Thyroid gland (tissue), 4 donors: Measurements from ENCODE around the gene P2RX7. TPM values are rescaled to one million over a fixed set of nuclear protein-coding genes. Genes with fewer than 3 reads are reported as not detected.
"Not testable (repeated sequence)": the region's sequence is repeated elsewhere in the genome, so short reads cannot be mapped to it uniquely, and the experiment has no call there.

Experiments used
- DNase-seq, 2 donors: peaks; one replicate each; pipeline ENCODE4 v3.0.0-alpha.2; 2019
- H3K27ac ChIP-seq, 3 donors: fragments of 200-600 bp; sonication (generic); 1 replicate in 2 of 3; 2 replicates in 1 of 3; pipeline ENCODE4 v1.5.1; 2016 to 2019; ENCODE audit warnings: mild to moderate bottlenecking in 1 of 3, moderate library complexity in 1 of 3
- H3K27me3 ChIP-seq: fragments of 200-600 bp; sonication (generic); one replicate; pipeline ENCODE4 v1.5.1; 2019
- H3K36me3 ChIP-seq, 2 donors: fragments of 200-600 bp; sonication (generic); one replicate each; pipeline ENCODE4 v1.5.1; 2016 to 2019
- H3K4me1 ChIP-seq, 2 donors: fragments of 200-600 bp; sonication (generic); one replicate each; pipeline ENCODE4 v1.5.1; 2017 to 2019
- H3K4me3 ChIP-seq, 3 donors: fragments of 200-600 bp; sonication (generic); replicated peaks in 1 of 3; 1 replicate in 2 of 3; 2 replicates in 1 of 3; pipeline ENCODE4 v1.5.1; 2016; ENCODE audit warnings: mild to moderate bottlenecking in 1 of 3
- H3K9me3 ChIP-seq: fragments of 200-600 bp; sonication (generic); one replicate; pipeline ENCODE4 v1.5.1; 2017
- CTCF ChIP-seq, 6 experiments: fragments of 200-600 bp in 3 of 6; fragments of 450-650 bp in 3 of 6; sonication (generic) in 3 of 6; IDR thresholded peaks; one replicate each; pipeline ENCODE4 v1.5.1; 2016 to 2019; ENCODE audit warnings: antibody characterized with exemption in 6 of 6, mild to moderate bottlenecking in 2 of 6, inconsistent platforms in 1 of 6, moderate library complexity in 1 of 6
- POLR2A ChIP-seq, 2 donors: fragments of 450-650 bp; IDR thresholded peaks; one replicate each; pipeline ENCODE4 v1.6.1; 2017; ENCODE audit warnings: antibody characterized with exemption in 2 of 2, mild to moderate bottlenecking in 2 of 2, moderate library complexity in 1 of 2
- WGBS, 2 donors: methylation state at CpG; one replicate each; pipeline ENCODE4 v1.1.5; 2017; 5-methylcytosine and 5-hydroxymethylcytosine counted together
- intact Hi-C: fragments of 100-400 bp; cut with DNase I; formaldehyde crosslinking; loops from one replicate; pipeline ENCODE4 v1.15.1; 2023
- total RNA-seq, 4 donors: library from RNA; depleted of rRNA; stranded (reverse); fragments of >200 nt; gene quantifications; one replicate each; pipeline ENCODE4 v1.2.3, GENCODE V29; 2016

The P2RX7 gene
- total RNA-seq, 4 donors from 2014 or later = 0.44 to 1.5 (median 0.73) TPM

- no peak for DNase-seq
- 82 to 86% methylated on average over 7 of the region's 7 CpGs for WGBS, 2 donors
- no peaks in the 10 kb centered on the region for H3K36me3 ChIP-seq
- intact Hi-C loops = no loop called here
- no peaks in the 10 kb centered on the region for H3K9me3 ChIP-seq
- H3K4me3 ChIP-seq = no peak overlapping the region
- H3K27ac ChIP-seq = no peak overlapping the region
- TF ChIP-seq CTCF (IDR thresholded peaks at IDR 0.05) (no peak), POLR2A (IDR thresholded peaks at IDR 0.05) (no peak)
- no peaks in the 10 kb centered on the region for H3K27me3 ChIP-seq
- peaks cover under 1 to 2% of the 10 kb centered on the region in 2 donors for H3K4me1 ChIP-seq
Measured at GRCh38 chr12:121205491-121205890, 72.8 kb downstream of the P2RX7 start.

DNA sequence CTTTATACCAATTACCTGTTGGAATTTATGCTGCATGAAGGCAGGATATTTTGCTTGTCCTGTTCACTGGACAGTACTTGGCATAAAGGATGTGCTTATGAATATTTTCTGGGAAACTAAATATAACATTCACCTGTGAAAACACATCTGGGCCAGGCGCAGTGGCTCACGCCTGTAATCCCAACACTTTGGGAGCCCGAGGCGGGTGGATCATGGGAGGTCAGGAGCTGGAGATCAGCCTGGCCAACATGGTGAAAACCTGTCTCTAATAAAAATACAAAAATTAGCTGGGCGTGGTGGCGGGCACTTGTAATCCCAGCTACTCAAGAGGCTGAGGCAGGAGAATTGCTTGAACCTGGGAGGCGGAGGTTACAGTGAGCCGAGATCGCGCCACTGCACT lies 75.9 kb downstream of the P2RX7 start:
- intact Hi-C loops, H3K36me3 ChIP-seq, H3K9me3 ChIP-seq, H3K27ac ChIP-seq, H3K27me3 ChIP-seq, H3K4me3 ChIP-seq: not testable (repeated sequence)
- DNase-seq = peak in 1 of 2 donors; percentile 4
- 86 to 93% methylated on average over 10 of the region's 10 CpGs for WGBS, 2 donors
- H3K4me1 ChIP-seq = peaks cover 6 to 12% of the 10 kb centered on the region in 2 donors

DNA sequence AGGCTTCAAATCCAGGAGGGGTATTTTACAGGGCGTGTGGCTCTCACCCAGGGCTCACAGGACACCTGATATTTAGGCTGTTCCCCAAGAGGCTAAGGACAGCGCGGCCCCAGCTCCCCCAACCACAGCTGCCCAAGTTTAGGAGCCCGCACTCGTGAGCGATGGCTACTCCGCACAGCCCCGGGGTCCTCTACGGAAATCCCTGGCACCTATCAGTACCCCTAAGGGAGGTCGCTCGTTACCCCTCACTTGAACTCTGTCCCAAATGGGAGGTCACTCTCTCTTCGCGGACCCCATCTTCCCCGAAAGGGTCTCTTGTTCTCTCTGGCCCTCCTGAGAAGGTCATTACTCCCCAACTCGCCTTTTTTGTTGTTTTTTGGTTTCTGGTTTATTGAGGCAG lies 76.5 kb downstream of the P2RX7 start:
- WGBS, 2 donors = 84 to 88% methylated on average over 14 to 15 of the region's 15 CpGs
- Histone ChIP-seq H3K9me3 (no peaks in the 10 kb centered on the region), H3K36me3 (no peaks in the 10 kb centered on the region), H3K27ac (peak overlapping the region in 1 of 3 donors; percentile 88), H3K4me3 (no peak overlapping the region), H3K27me3 (no peaks in the 10 kb centered on the region), H3K4me1 (peaks cover 6 to 12% of the 10 kb centered on the region in 2 donors)
- DNase-seq = peak in 1 of 2 donors; percentile 11
- no peak for TF ChIP-seq CTCF (IDR thresholded peaks at IDR 0.05)
- intact Hi-C loops = no loop called here

GRCh38 chr12:121209624-121210572 lies 77.2 kb downstream of the P2RX7 start, which contains the start of gene P2RX4:
Gene P2RX4, plus strand, starts transcription at chr12:121210129. Its CDS starts 36 bp downstream, at chr12:121210165.
- Histone ChIP-seq H3K27ac (peak within 1 kb of the TSS; percentile 48 to 88 (median 65)), H3K4me1 (peaks cover 6 to 12% of the 10 kb centered on the region in 2 donors), H3K27me3 (no peaks in the 10 kb centered on the region), H3K9me3 (no peaks in the 10 kb centered on the region), H3K36me3 (no peaks in the 10 kb centered on the region), H3K4me3 (peak within 1 kb of the TSS; percentile 60 to 70 (median 67))
- WGBS, 2 donors = 13 to 40% methylated on average over 19 to 61 of the region's 97 CpGs
- intact Hi-C loops = no loop called here
- TF ChIP-seq POLR2A (IDR thresholded peaks at IDR 0.05) (peak; percentile 45 to 78), CTCF (IDR thresholded peaks at IDR 0.05) (peak in 1 of 6 experiments; percentile 13)
- DNase-seq = peak; percentile 81 to 83

DNA sequence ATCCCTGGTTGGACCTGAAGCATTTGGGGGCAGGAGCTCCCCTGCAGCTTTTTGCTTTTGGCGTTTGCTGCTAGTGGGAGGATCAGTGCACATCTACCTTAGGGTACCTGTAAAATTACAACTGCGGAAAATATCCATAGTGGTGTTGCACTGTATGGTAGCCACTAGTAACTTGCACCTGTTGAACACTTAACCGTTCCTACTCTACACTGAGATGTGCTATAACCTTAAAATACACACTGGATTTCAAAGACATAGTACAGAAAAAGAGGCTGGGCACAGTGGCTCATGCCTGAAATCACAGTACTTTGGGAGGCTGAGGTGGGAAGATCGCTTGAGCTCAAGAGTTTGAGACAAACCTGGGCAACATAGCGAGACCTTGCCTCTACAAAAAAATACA lies 80.2 kb downstream of the P2RX7 start:
- Histone ChIP-seq H3K36me3 (no peaks in the 10 kb centered on the region), H3K27me3 (no peaks in the 10 kb centered on the region), H3K4me1 (peaks cover 6 to 12% of the 10 kb centered on the region in 2 donors), H3K4me3 (no peak overlapping the region), H3K27ac (no peak overlapping the region), H3K9me3 (no peaks in the 10 kb centered on the region)
- 92 to 94% methylated on average over 5 of the region's 5 CpGs for WGBS, 2 donors
- DNase-seq = no peak
- TF ChIP-seq POLR2A (IDR thresholded peaks at IDR 0.05) (no peak), CTCF (IDR thresholded peaks at IDR 0.05) (no peak)
- intact Hi-C loops = no loop called here
